Measurements from ENCODE around the gene CPT1B. TPM values are rescaled to one million over a fixed set of nuclear protein-coding genes. Genes with fewer than 3 reads are reported as not detected.

CPT1B gene
- total RNA-seq, 1 donor from 2014 or later, result 3.4 TPM

DNA sequence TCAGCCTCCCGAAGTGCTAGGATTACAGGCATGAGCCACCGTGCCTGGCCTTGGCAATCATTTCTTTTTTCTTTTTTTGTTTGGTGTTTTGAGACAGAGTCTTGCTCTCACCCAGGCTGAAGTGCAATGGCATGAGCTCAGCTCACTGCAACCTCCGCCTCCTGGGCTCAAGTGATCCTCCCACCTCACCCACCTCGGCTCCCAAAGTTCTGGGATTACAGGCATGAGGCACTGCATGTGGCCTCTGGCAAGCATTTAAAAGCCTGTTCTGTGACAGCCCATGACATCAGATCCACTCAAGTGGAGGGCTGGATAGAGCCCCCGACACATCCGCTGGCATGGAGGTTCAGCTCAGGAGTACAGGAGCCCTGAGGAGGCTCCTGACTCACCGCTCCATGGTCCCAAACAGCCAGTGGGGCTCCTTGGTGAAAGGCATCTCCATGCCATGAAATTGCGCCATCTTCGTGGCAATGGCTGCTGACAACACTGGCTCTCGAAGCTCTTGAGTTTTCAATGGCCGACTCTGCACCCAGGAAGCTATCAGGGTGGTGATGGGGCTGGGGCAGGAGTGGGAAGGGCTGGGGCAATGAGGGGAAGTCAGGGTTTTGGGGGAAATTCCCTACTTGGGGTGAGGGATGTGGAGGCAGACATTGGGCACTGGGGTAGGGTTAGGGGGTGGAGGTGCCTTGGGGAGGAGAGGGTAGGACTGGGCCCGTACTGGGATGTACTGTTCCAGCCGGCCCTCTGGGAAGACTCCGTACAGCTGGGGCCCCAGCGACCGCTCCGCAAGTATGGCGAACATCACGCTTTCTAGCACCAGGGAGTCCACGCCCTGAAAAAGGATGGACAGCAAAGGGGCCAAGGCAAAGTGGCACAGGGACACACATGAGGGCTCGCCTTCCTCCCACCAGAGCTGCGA lies 3.1 kb upstream of the CPT1B start:
- TF ChIP-seq CTCF (IDR thresholded peaks at IDR 0.05; ENCODE audit: insufficient read depth, low read length, severe bottlenecking), result no peak
- Histone ChIP-seq H3K27me3 (ENCODE audit: control insufficient read depth, insufficient read depth, low read length) (no peaks in the 10 kb centered on the region), H3K4me3 (ENCODE audit: low read depth, low read length) (peak overlapping the region; percentile 82), H3K36me3 (ENCODE audit: control insufficient read depth, insufficient read depth, low read length) (peaks cover 13% of the 10 kb centered on the region)
- FAIRE-seq (no peak), DNase-seq (ENCODE audit: low read depth) (no peak)

DNA sequence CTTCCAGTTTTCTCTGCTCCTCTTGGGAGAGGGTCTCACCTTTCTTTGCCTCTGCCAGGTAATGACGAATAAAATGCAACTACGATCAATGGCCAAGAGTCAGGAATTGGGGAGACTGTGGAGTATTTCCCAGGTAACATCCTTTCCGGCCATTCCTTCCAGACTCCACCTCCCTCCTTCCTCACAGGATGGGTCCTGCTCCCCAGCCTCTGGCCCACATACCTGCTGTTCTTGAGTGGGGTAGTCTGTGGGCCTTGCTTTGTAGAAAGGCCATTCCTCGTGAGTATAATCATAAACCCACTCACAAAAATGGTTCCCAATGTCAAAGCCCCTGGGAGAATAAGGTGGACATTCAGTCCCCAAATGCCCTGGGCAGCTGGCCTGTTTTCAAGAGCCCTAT lies 1.5 kb upstream of the CPT1B start:
- Histone ChIP-seq H3K4me3 (ENCODE audit: low read depth, low read length) (no peak overlapping the region), H3K27me3 (ENCODE audit: control insufficient read depth, insufficient read depth, low read length) (no peaks in the 10 kb centered on the region), H3K36me3 (ENCODE audit: control insufficient read depth, insufficient read depth, low read length) (peaks cover 13% of the 10 kb centered on the region)
- FAIRE-seq (no peak), DNase-seq (ENCODE audit: low read depth) (no peak)
- TF ChIP-seq CTCF (IDR thresholded peaks at IDR 0.05; ENCODE audit: insufficient read depth, low read length, severe bottlenecking), result no peak

GRCh38 chr22:50578776-50579310 lies 616 bp upstream of the CPT1B start:
- no peak for TF ChIP-seq CTCF (IDR thresholded peaks at IDR 0.05; ENCODE audit: insufficient read depth, low read length, severe bottlenecking)
- Histone ChIP-seq H3K4me3 (ENCODE audit: low read depth, low read length) (no peak overlapping the region), H3K27me3 (ENCODE audit: control insufficient read depth, insufficient read depth, low read length) (no peaks in the 10 kb centered on the region), H3K36me3 (ENCODE audit: control insufficient read depth, insufficient read depth, low read length) (peaks cover 12% of the 10 kb centered on the region)
- FAIRE-seq (no peak), DNase-seq (ENCODE audit: low read depth) (no peak)

DNA sequence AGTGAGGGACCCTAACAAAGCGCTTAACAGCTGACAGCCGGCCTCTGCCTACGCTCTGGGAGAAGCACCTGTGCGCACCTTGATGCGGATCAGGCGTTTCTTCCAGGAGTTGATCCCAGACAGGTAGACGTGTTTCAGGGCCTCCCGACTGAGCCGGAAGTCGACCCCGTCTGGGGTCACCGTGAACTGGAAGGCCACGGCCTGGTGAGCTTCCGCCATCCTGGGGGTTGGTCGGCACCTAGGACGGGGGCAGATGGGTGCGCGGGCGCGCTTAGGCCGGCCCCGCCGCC lies 585 bp downstream of the CPT1B start:
- no peak for DNase-seq (ENCODE audit: low read depth)
- Histone ChIP-seq H3K36me3 (ENCODE audit: control insufficient read depth, insufficient read depth, low read length) (peaks cover 11% of the 10 kb centered on the region), H3K27me3 (ENCODE audit: control insufficient read depth, insufficient read depth, low read length) (no peaks in the 10 kb centered on the region), H3K4me3 (ENCODE audit: low read depth, low read length) (no peak overlapping the region)
- TF ChIP-seq CTCF (IDR thresholded peaks at IDR 0.05; ENCODE audit: insufficient read depth, low read length, severe bottlenecking), result no peak
- FAIRE-seq, result no peak

DNA sequence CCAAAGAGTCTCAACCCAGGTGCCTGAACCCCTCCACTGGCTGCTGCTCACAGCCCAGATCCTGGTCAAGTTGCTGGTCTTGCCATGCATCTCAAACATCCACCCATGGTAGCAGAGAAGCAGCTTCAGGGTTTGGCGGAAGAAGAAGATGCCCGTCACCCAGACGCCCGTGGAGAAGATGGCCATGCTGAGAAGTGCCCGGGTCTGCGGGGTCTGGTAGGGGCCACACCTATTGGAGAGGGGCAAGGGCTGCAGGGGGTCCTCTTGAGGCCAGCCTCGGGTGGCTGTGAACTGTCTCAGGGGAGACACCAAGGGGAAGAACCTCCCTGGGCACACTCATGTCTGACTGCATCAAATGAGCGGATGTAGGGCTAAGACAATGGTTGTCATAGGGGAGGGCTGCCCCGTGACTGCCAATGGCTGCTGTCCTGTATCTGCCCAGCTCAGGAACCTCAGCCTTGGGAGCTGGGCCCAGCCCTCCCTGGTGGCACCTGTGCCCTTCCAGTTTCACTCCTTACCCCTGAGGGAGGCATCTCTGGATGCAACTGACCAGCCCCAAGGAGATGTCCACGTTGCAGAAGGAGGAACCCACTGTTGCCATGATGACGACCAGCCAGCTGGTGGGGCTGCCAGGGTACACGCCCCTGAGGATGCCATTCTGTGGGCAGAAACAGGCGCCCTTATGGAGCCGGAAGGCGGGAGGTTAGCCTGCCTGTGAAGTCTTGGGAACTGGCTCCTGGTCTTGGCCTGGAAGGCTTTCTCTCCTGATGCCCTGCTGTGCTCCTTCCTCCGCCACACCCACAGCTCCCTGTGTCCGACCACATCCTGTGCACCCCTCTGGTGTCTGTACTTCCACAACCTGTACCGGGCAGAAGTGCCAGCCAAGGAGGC lies 1.2 kb downstream of the CPT1B start:
- Histone ChIP-seq H3K4me3 (ENCODE audit: low read depth, low read length) (no peak overlapping the region), H3K36me3 (ENCODE audit: control insufficient read depth, insufficient read depth, low read length) (peaks cover 11% of the 10 kb centered on the region), H3K27me3 (ENCODE audit: control insufficient read depth, insufficient read depth, low read length) (no peaks in the 10 kb centered on the region)
- FAIRE-seq (no peak), DNase-seq (ENCODE audit: low read depth) (no peak)
- no peak for TF ChIP-seq CTCF (IDR thresholded peaks at IDR 0.05; ENCODE audit: insufficient read depth, low read length, severe bottlenecking)

All from bronchial epithelial cell (primary cell).